ENCODE data around the gene ACTG1. TPM values are rescaled to one million over a fixed set of nuclear protein-coding genes. Genes with fewer than 3 reads are reported as not detected.
"Not testable (repeated sequence)": the region's sequence is repeated elsewhere in the genome, so short reads cannot be mapped to it uniquely, and the experiment has no call there.

The ACTG1 gene
- polyA plus RNA-seq, 12 donors = 527 to 2,520 (median 1,086) TPM

DNA sequence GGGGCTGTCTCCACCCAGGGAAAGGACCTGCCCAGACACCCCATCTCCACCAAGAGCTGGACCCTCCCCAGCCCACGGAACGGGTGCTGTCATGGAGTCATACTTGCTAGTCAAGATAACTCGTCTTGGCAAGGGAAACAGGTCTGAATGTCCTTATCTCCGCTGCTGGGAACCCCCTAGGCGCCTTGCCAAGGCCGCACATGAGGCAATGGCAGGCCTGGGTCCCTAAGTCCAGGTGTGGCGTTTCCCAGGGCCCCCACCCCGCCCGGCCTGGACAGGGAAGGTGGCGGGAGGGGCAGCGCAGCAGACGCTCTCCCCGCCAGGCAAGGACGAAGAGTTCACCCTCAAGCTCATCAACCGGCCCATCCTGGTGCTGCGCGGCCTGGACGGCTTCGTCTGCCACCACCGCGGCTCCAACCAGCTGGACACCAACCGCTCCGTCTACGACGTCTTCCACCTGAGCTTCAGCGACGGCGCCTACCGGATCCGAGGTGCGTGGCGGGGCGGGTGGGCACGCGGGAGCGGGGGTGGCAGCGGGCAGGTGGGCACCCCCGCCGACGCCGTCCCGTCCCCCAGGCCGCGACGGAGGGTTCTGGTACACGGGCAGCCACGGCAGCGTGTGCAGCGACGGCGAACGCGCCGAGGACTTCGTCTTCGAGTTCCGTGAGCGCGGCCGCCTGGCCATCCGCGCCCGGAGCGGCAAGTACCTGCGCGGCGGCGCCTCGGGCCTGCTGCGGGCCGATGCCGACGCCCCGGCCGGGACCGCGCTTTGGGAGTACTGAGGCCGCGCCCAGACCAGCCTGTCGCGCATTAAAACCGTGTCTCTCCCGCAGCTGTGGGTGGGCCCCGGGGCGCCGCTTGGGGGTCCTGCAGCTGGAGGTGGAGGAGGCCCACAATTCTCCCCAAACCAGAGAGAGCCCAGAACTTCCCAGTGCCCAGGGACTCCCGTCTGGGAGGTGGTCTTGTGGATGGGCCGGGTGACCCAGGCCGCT is 24.0 kb upstream of the ACTG1 start:
- DNase-seq = no peak

DNA sequence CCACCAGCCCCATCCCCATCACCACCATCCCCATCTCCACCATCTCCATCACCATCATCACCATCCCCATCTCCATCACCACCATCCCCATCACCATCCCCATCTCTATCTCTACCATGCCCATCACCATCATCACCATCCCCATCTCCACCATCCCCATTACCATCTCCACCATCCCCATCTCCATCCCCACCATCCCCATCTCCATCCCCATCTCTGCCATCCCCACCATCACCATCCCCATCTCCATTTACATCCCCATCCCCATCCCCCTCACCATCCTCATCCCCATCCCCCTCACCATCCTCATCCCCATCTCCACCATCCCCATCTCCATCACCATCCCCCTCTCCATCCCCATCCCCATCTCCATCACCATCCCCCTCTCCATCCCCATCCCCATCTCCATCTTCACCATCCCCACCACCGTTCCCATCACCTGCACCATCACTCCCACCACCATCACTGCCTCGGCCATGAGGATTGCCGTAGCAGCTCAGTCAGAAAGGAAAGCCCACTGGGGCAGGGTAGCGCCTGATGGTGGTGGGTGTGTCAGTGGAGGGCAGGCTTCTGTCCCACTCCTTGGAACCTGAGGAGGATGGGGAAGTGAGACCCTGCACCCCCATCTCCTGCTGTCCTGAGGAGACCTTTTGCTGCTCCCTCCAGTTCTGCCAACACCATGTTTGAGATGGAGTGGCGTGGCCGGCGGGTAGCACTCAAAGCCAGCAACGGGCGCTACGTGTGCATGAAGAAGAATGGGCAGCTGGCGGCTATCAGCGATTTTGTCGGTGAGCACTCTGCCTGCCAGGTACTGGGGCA is 23.1 kb upstream of the ACTG1 start:
- DNase-seq = no peak

DNA sequence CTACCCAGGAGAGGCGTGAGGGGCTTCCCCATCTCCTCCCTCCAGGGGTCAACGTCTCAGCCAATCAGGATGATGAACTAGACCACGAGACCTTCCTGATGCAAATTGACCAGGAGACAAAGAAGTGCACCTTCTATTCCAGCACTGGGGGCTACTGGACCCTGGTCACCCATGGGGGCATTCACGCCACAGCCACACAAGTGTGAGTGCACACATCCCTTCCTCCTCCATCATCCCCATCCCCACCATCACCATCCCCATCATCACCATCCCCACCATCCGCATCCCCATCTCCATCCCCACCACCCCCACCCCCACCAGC is 22.4 kb upstream of the ACTG1 start:
- DNase-seq = no peak

DNA sequence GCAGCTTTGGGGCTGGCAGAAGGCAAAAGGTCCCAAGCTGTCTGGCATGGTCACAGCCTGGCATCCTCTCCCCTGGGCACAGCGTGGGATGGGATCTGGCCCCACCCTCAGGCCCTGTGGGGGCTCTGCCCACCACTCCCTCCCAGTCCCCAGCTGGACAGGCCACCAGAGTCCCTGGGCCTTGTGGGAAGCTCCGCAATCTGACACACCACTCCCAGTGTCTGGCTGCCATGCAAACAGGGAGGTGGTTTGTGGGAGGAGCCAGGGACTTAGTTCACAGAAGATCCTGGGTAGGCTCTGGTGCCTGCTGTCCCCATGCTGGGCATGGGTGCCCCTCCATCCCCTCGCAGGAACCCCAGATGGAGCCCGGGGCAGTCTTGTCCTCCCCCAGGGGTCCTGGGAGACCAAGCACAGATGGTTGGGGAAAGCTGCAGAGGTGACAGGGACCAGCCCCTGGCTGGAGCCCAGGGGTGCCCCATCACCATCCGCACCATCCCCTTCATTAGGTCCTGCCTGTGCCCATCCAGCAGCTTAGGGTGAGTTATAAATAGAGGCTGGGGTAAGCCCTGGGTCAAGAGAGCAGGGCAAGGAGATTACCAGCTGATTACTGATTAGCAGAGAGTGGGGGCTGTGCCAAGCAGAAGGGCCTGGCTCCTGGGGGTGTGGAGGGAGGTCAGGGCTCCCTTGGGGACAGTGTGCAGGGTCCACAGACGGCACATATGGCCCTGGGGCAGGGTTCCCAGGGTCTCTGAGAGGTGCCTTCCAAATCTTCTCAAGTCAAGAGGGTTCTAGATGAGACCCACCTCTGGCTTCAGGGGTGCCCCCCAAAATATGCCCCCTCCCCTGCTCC is 21.8 kb upstream of the ACTG1 start:
- DNase-seq = no peak

DNA sequence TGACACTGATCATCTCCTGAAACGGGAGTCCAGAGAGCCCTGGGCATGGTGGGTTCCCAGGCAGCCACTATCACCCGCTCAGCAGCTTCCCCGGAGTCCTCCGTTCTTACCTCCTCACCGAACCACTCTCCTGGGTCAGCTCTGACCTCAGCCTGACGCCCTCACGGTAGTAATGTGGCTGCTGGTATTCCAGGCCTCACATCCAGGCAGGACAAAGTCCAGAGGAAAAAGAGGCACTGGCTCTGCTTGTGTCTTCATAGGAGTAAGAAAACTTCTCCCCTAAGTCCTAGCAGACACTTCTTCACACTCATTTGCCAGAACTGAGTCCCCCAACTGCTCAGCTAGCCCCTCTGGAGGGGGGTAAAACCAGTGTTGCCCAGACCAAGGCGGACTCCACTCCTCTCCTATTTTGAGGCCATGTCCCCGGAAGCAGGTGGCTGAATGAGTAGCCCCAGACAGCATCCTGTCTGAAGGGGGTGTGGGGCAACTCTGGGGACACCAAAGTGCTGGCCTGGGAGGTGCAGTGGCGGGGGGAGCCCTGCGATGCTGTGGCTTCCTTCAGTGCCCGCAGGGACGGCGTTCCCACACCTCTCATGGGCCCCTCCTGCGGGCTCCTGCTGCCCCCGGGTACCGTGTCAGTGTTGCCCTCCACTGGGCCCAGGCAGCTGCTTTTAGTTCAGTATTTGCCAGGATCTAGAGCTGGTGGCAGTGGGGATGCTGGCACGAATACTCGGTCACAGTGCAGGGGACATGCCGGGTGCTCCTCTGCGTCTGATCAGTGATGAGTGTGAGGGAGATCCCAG is 20.9 kb upstream of the ACTG1 start:
- no peak for DNase-seq

DNA sequence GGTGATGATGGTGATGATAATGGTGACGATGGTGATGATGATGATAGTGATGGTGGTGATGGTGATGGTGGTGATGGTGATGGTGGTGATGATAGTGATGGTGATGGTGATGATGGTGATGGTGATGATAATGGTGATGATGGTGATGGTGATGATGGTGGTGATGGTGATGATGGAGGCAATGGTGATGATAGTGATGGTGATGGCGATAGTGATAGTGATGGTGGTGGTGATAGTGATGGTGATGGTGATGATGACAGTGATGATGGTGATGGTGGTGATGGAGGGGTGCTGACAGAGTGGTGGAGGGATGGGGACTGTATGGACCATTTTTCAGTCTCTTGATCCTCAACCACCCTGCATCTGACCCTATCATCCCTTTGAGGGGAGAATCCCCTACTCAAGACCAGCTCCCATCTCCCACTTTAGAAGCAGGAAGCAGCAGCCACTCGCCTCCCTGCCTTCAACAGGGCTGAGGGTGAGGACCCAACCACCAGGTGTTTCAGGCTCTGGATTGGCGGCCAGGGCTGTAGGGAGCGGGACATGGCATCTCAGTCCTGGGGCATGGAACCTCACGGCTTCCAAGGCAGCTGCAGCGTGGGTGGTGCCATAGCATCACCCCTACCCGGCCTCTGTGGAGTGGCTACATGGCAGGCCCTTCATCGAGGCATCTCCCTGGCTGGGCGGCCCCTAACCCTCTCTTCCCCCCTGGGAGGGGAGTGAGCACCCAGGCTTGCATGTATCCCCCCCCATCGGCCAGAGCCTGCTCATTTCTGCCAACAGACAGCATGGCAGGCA is 20.1 kb upstream of the ACTG1 start:
- DNase-seq = no peak

DNA sequence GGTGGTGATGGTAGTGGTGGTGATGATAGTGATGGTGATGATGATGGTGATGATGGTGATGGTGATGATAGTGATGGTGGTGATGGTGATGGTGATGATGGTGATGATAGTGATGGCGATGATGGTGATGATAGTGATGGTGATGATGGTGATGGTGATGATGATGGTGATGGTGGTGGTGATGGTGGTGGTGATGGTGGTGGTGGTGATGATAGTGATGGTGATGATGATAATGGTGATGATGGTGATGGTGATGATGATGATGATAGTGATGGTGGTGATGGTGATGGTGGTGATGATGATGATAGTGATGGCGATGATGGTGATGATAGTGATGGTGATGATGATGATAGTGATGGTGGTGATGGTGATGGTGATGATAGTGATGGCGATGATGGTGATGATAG is 19.4 kb upstream of the ACTG1 start:
- DNase-seq = not testable (repeated sequence)

DNA sequence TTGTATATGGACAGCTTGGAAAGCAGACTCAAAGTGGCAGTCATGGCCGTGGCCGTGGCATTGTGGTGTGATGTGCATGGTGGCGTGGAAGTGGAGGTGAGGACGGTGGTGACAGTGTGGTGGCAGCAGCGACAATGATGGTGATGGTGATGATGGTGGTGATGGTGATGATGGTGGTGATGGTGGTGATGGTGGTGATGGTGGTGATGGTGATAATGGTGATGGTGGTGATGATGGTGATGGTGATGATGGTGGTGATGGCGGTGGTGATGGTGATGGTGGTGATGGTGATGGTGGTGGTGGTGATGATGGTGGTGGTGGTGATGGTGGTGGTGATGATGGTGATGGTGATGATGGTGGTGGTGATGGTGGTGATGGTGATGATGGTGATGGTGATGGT is 18.4 kb upstream of the ACTG1 start:
- DNase-seq = not testable (repeated sequence)

DNA sequence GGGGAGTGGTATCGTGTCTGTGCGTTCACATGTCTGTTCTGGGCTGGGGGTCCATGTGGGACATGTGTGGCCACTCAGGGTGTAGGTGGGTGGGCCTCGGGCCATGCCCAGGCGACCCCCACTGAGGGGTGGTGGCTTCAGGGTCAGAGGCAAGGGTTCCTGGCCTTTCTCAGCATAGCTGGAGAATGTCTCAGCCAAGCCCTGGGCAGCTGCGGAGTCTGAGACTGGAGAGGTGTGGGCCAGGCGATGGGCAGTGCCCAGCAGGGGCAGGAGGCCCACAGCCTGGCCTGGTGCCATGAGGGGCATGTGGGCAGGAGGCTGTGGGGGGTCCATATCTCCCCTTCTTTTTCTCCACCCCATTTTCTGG is 16.8 kb upstream of the ACTG1 start:
- DNase-seq = no peak

DNA sequence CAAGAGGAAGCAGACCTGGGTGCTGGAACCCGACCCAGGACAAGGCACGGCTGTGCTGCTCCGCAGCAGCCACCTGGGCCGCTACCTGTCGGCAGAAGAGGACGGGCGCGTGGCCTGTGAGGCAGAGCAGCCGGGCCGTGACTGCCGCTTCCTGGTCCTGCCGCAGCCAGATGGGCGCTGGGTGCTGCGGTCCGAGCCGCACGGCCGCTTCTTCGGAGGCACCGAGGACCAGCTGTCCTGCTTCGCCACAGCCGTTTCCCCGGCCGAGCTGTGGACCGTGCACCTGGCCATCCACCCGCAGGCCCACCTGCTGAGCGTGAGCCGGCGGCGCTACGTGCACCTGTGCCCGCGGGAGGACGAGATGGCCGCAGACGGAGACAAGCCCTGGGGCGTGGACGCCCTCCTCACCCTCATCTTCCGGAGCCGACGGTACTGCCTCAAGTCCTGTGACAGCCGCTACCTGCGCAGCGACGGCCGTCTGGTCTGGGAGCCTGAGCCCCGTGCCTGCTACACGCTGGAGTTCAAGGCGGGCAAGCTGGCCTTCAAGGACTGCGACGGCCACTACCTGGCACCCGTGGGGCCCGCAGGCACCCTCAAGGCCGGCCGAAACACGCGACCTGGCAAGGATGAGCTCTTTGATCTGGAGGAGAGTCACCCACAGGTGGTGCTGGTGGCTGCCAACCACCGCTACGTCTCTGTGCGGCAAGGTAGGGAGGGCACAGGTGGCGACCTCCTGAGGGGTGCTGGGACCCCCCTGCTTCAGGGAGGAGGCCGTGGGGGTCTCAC is 16.2 kb upstream of the ACTG1 start:
- DNase-seq = no peak

DNA sequence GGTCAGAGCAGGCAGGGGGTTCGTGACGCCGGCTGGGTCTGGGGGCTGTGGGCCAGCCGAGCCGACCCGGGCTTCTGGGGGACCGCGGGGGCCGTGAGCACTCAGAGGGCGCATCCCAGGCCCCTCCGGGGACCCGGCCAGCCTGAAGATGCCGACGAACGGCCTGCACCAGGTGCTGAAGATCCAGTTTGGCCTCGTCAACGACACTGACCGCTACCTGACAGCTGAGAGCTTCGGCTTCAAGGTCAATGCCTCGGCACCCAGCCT is 15.7 kb upstream of the ACTG1 start:
- DNase-seq = no peak

DNA sequence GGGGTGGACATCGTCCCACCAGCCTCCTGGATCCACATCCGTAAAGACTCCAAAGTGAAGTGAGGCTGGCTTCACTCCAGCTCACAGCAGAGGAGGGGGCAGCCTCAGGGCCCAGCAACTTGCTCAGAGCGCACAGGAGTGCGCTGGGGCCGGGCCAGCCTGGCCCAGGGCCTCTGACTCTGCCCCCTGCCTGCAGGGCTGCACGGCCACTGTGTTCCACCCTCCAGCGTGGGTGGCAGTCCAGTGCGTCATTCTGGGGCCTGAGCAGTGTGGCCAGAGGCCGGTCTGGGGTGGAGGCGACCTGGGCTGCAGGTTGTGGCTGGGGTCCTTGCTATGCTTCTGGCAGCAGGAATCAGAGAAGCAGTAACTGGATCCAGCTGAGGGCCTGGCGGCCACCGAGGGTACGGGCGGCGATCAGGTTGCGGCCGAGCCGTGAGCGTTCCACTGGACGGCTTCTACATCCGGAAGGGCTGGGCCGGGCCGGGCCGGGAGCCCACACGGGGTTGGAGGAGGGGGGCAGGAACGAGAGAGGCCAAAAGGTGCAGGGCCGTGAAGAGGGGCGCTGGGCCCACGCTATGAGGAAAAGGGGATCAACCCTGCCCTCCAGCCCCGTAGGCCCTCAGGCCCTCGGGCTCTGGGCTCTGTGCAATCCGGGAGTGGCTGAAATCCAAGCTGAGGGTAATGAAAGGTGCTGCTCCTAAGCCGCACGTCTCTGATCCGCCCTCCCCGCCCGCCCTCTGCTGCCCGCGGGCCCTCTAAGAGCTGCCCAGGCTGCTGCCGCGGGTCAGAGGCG is 15.2 kb upstream of the ACTG1 start, which contains the start of gene FSCN2:
FSCN2 (plus strand) TSS at position 787 of the 793 bp plus-strand sequence. CDS start 155 bp downstream, outside the sequence.
- no peak for DNase-seq

DNA sequence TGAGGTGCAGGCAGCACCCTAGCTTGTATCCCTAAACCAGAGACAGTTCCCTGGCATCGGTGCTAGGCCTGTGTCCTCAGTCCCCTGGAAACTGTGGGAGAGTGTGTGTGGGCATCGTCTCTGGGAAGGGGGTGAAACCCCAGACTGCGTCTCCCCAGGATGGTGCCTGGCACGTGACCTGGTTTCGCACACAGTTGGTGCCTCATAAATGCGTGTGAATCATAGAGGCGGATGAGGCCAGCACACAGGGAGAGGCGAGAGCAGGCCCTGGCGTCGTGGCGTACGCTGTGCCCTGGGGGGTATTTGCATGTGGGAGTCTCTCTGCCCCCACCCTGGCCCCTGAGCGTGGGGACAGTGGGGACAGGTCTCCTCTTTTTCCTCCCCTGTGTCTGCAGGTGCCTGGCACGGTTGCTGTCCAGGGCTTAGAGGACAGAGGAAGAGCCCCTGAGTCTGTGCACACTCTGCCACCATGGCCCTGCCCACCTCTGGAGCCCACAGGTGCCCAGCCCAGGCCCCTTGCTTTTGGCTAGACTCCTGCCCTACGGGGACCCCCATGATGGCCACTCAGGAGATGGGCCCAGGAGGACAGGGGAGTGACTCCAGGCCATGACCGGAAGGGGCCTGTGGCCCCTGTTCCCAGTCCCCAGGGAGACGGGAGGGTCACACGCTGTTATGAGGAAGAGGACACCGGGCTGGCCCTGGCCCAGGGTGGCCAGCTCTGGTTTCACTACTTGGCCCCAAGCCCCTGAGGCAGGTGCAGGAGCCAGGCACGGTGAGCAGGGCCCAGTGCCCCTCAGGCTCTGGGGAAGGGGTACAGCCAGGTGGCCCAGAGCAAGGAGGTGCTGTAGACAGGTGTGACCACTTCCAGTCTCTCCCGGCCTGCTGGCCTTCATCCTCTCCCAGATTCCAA is 14.3 kb upstream of the ACTG1 start:
- DNase-seq = no peak

DNA sequence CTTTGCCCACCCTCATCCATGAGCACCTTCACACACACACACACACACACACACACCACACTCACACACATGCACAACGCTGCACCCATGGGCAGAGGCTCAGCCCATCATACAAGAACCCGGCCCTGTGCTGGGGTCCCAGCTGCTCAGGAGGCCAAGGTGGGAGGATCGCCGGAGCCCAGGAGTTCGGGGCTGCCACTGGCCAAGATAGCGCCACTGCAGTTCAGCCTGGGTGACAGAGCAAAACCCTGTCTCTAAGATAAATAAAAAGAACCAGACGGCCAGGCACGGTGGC is 12.2 kb upstream of the ACTG1 start:
- DNase-seq = no peak

DNA sequence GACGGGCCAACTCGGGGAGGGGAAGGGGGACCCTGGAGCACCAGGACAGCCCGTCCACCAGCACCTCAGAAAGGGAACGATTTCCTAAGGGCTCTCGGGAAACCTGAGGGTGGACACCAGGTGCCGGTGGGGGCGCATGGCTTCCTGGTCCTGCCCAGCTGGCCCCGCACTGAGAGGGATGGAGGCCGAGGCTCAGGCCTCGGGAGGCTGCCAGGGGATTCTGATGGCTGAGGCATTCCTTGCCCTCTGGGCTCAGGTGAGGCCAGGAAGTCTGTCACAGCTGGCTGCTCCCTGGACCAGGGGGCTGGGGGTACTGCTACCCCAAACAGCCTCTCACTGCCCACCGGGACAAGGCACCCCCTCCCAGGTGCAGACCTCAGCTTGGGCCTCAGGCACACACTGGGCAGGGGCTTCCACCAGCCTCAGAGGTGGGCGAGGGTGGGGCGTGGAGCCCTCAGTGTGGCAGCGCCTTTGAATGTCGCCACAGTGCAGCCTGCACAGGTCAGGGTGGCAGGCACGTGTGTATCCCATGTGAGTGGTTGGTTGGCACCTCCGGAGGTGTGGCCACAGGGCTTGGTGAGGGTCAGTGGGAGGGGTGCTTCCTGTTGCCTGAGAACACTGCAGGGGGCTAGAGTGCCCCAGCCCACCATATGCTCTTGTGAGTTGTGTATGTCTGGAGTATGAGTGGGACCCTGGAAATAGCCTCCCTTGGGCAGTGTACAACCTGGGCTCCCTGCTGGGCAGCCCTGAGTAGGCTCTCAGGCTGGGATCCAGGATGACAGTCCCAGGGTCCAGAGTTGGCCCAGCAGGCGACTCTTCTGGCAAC is 11.7 kb upstream of the ACTG1 start:
- no peak for DNase-seq

DNA sequence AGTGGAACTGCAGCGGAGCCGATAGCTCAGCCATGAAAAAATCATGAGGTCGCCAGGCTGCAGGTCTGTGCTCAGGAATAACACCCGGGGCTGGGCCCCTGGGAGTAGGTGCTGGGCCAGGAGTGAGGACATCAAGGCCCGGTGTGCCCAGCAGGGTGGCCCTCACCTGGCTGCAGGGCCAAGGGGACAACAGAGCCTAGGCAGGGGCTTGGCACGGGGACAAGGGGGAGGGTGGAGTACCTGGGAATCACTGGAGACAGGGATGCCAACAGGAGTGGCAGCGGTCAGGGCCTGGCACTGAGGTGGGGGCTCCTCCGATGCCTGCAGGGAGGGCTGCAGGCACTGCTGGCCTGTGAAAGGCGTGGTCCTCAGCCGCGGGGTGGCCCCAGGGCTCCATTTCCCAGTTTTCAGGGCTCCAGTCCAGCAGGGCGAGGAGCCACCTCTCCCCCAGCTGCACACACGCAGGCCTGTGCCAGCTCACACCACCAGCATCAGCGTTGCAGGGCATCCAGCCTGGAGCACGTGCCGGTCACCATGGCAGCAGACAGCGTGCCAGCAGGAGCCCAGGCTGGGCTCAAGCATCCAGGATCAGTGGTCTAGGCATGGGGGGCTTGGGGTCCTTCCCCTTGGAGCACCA is 10.9 kb upstream of the ACTG1 start:
- DNase-seq = no peak

Data from muscle of arm (tissue), 12 donors.